Loucy (cell line): ENCODE results near the gene SLC7A8.

Experiments used
- H2AFZ ChIP-seq: fragments of 200-600 bp; sonication (generic); 2 replicates; pipeline ENCODE4 v1.6.0; 2016; ENCODE audit warnings: antibody characterized with exemption, mild to moderate bottlenecking, low read length, moderate library complexity
- H3F3A ChIP-seq: fragments of 200-600 bp; 2 replicates; pipeline ENCODE4 v1.6.0; 2016; ENCODE audit warnings: antibody characterized with exemption, low read depth, mild to moderate bottlenecking
- H3K27me3 ChIP-seq: fragments of 200-600 bp; sonication (generic); 2 replicates; pipeline ENCODE4 v1.6.1; 2014; ENCODE audit warnings: low read length, mild to moderate bottlenecking; ENCODE audit not compliant: insufficient read depth, poor library complexity, severe bottlenecking
- H3K36me3 ChIP-seq: fragments of 200-600 bp; sonication (generic); 2 replicates; pipeline ENCODE4 v1.6.1; 2016; ENCODE audit warnings: low read length; ENCODE audit not compliant: insufficient read depth
- H3K4me1 ChIP-seq: fragments of 200-600 bp; sonication (generic); 2 replicates; pipeline ENCODE4 v1.5.1; 2014; ENCODE audit warnings: low read length, mild to moderate bottlenecking; ENCODE audit not compliant: insufficient read depth, poor library complexity, severe bottlenecking
- H3K4me2 ChIP-seq: fragments of 200-600 bp; sonication (generic); 2 replicates; pipeline ENCODE4 v1.6.0; 2014; ENCODE audit warnings: antibody characterized with exemption, low read length, low read depth, mild to moderate bottlenecking; ENCODE audit not compliant: poor library complexity, severe bottlenecking
- H3K4me3 ChIP-seq: fragments of 200-600 bp; sonication (generic); 2 replicates; pipeline ENCODE4 v1.5.1; 2014; ENCODE audit warnings: low read length, mild to moderate bottlenecking, mixed read lengths; ENCODE audit not compliant: poor library complexity, severe bottlenecking
- H3K79me2 ChIP-seq: fragments of 200-600 bp; sonication (generic); 2 replicates; pipeline ENCODE4 v1.6.1; 2014; ENCODE audit warnings: low read length; ENCODE audit not compliant: insufficient read depth
- H3K9ac ChIP-seq: fragments of 200-600 bp; sonication (generic); 2 replicates; pipeline ENCODE4 v1.6.0; 2014; ENCODE audit warnings: mild to moderate bottlenecking, low read depth, low read length, moderate library complexity; ENCODE audit not compliant: poor library complexity, severe bottlenecking
- H3K9me2 ChIP-seq: fragments of 200-600 bp; sonication (generic); replicated peaks from 2 replicates; pipeline ENCODE4 v1.6.1; 2016; ENCODE audit warnings: low read depth, low read length, mixed read lengths
- H3K9me3 ChIP-seq: fragments of 200-600 bp; sonication (generic); 2 replicates; pipeline ENCODE4 v1.6.1; 2014; ENCODE audit warnings: mild to moderate bottlenecking, antibody characterized with exemption, low read length, low read depth; ENCODE audit not compliant: insufficient read depth
- H4K20me1 ChIP-seq: fragments of 200-600 bp; sonication (generic); 2 replicates; pipeline ENCODE4 v1.6.0; 2014; ENCODE audit warnings: antibody characterized with exemption, low read length, mild to moderate bottlenecking; ENCODE audit not compliant: insufficient read depth, poor library complexity, severe bottlenecking
- EZH2phosphoT487 ChIP-seq: fragments of 200-600 bp; IDR thresholded peaks from 2 replicates; pipeline ENCODE4 v1.6.1; 2018; ENCODE audit warnings: antibody characterized with exemption, mild to moderate bottlenecking, moderate library complexity, borderline replicate concordance
- TF ChIP-seq, protein P1 (sequence below): fragments of 200-600 bp; sonication (generic); conservative IDR thresholded peaks from 2 replicates; pipeline ENCODE4 v1.5.1; 2014; ENCODE audit warnings: mild to moderate bottlenecking, antibody characterized with exemption, low read length

SLC7A8 gene

DNA sequence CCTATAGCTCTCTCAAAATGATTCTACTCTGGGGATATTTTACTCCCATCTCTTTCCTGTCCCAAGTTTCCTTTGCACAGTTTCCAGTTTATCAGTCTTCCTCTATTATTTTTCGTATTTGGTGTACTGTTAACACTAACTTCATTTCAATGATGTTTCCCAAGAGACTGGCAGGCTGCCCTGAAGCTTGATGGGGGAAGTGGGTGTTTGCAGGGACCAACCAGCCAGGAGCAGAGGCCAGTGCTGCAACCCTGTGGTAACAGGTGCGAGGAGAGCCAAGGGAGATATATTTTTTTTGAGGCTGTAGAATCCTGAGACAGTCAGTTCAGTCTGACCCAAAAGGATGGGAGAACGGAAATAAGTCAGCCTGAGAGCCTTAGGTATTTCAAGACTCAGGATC, 52.6 kb downstream of the SLC7A8 start:
- Histone ChIP-seq H4K20me1 (no peaks in the 10 kb centered on the region), H3K27me3 (no peaks in the 10 kb centered on the region), H2AFZ (no peak overlapping the region), H3K79me2 (no peaks in the 10 kb centered on the region), H3K4me2 (no peak overlapping the region), H3F3A (no peaks in the 10 kb centered on the region), H3K9ac (no peak overlapping the region), H3K9me2 (no peaks in the 10 kb centered on the region), H3K4me1 (no peaks in the 10 kb centered on the region), H3K36me3 (no peaks in the 10 kb centered on the region), H3K4me3 (no peak overlapping the region), H3K9me3 (no peaks in the 10 kb centered on the region)
- TF ChIP-seq EZH2phosphoT487 = no peak
- TF ChIP-seq, protein P1, sequence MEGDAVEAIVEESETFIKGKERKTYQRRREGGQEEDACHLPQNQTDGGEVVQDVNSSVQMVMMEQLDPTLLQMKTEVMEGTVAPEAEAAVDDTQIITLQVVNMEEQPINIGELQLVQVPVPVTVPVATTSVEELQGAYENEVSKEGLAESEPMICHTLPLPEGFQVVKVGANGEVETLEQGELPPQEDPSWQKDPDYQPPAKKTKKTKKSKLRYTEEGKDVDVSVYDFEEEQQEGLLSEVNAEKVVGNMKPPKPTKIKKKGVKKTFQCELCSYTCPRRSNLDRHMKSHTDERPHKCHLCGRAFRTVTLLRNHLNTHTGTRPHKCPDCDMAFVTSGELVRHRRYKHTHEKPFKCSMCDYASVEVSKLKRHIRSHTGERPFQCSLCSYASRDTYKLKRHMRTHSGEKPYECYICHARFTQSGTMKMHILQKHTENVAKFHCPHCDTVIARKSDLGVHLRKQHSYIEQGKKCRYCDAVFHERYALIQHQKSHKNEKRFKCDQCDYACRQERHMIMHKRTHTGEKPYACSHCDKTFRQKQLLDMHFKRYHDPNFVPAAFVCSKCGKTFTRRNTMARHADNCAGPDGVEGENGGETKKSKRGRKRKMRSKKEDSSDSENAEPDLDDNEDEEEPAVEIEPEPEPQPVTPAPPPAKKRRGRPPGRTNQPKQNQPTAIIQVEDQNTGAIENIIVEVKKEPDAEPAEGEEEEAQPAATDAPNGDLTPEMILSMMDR = no peak

DNA sequence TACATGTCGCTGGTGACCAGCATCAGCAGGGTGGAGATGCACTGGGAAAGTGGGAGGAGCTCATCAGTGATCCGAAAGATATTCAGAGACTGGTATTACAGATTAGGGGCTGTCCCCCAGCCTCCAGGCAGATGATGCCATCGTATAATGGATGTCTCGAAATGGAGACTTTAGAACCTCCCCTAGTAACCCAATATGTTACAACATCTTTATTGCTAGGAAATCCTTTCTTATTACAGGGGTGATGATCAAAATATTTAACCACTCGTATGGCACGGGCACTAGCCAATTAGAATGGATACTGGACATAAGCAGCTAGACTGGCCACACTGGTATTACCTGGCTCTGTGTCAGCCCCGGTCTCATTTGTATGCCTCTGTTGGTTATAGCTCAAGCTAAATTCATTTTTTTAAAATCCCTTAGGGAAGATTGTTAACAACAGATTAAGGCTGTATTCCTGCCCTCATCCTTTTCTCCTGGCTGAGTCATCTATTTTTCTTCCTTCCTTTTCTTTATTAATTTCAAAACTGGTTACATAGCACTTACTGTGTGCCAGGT, 53.6 kb downstream of the SLC7A8 start:
- Histone ChIP-seq H3K9ac (no peak overlapping the region), H3K4me1 (no peaks in the 10 kb centered on the region), H3F3A (no peaks in the 10 kb centered on the region), H3K4me3 (no peak overlapping the region), H4K20me1 (no peaks in the 10 kb centered on the region), H3K9me2 (no peaks in the 10 kb centered on the region), H3K4me2 (no peak overlapping the region), H3K9me3 (no peaks in the 10 kb centered on the region), H3K36me3 (no peaks in the 10 kb centered on the region), H3K27me3 (no peaks in the 10 kb centered on the region), H3K79me2 (no peaks in the 10 kb centered on the region), H2AFZ (no peak overlapping the region)
- TF ChIP-seq, protein P1 = no peak

DNA sequence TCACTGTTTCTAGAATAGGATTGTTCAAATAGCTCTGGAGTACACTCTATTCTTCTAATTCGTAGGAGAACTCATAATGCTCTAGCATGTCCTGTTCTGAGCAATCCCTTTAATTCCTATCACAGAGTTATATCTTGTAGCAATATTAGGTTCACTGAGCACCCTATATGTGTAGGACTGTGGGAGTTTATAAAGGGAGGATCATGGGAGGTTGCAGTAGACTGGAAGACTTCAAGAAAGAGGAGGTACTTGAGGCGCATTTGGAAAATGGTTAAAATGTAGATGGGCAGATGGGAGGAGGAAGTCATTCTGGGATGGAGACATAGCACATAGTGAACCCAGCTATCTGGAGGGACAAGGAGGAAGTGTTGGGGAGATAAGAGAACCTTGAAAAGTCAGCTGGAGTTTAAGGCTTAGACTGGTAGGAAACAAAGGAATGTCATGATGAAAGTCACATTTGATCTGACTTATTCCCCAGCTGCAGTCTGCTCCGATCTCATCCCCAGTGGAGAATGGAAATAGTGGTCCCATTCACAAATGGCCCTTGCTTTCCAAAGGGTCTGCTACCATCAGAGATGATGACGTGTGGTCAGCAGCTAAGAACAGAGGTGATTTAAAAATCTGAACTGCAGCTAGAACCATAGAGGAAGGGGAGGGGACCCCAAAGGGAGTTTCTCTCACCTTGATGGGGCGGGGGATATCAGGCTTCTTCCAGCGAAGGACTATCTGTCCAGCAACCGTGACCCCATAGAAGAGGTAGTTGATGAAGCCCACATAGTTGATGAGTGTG, 54.3 kb downstream of the SLC7A8 start:
- no peaks in the 10 kb centered on the region for H3F3A ChIP-seq
- H3K79me2 ChIP-seq = no peaks in the 10 kb centered on the region
- H2AFZ ChIP-seq = no peak overlapping the region
- no peak overlapping the region for H3K9ac ChIP-seq
- H3K4me3 ChIP-seq = no peak overlapping the region
- no peaks in the 10 kb centered on the region for H3K9me3 ChIP-seq
- no peaks in the 10 kb centered on the region for H3K9me2 ChIP-seq
- no peaks in the 10 kb centered on the region for H3K4me1 ChIP-seq
- no peak overlapping the region for H3K4me2 ChIP-seq
- no peaks in the 10 kb centered on the region for H3K36me3 ChIP-seq
- no peaks in the 10 kb centered on the region for H4K20me1 ChIP-seq
- TF ChIP-seq EZH2phosphoT487 = no peak
- TF ChIP-seq, protein P1 = no peak
- H3K27me3 ChIP-seq = no peaks in the 10 kb centered on the region
